Measurements from ENCODE around the gene BCKDHA. TPM values are rescaled to one million over a fixed set of nuclear protein-coding genes. Genes with fewer than 3 reads are reported as not detected.

Gene BCKDHA
- polyA plus RNA-seq, 1 donor from 2014 or later = 51.9 TPM

GRCh38 chr19:41436674-41436951, 39.0 kb downstream of the BCKDHA start:
- H3F3A ChIP-seq (ENCODE audit: insufficient read depth, low read length, poor library complexity, severe bottlenecking) = no peaks in the 10 kb centered on the region
- H3K36me3 ChIP-seq (ENCODE audit: insufficient read depth, low read length) = no peaks in the 10 kb centered on the region
- H3K4me3 ChIP-seq (ENCODE audit: low read length) = no peak overlapping the region
- peaks cover 9% of the 10 kb centered on the region for H3K79me2 ChIP-seq (replicated peaks; ENCODE audit: insufficient read depth, low read length)
- H3K9ac ChIP-seq (ENCODE audit: low read length) = no peak overlapping the region
- H3K27ac ChIP-seq (ENCODE audit: low read length) = no peak overlapping the region
- no peaks in the 10 kb centered on the region for H3K9me3 ChIP-seq (ENCODE audit: low read length)
- no peak for TF ChIP-seq REST (IDR thresholded peaks at IDR 0.05; ENCODE audit: borderline replicate concordance)
- no peak for TF ChIP-seq CTCF (IDR thresholded peaks at IDR 0.05; ENCODE audit: poor library complexity, severe bottlenecking)
- TF ChIP-seq MXI1 (conservative IDR thresholded peaks at IDR 0.05; ENCODE audit: poor library complexity, severe bottlenecking) = no peak
- no peak for TF ChIP-seq EP300 (conservative IDR thresholded peaks at IDR 0.05; ENCODE audit: poor library complexity, severe bottlenecking)
- no peak for TF ChIP-seq EZH2 (IDR thresholded peaks at IDR 0.05; ENCODE audit: borderline replicate concordance, insufficient read depth, low read length, poor library complexity, severe bottlenecking)
- TF ChIP-seq POLR2AphosphoS5 (IDR thresholded peaks at IDR 0.05) = no peak
- TF ChIP-seq SMC3 (conservative IDR thresholded peaks at IDR 0.05; ENCODE audit: poor library complexity) = no peak
- TF ChIP-seq TAF1 (IDR thresholded peaks at IDR 0.05; ENCODE audit: low read depth) = no peak
- TF ChIP-seq RAD21 (conservative IDR thresholded peaks at IDR 0.05) = no peak
- H3K27me3 ChIP-seq (ENCODE audit: insufficient read depth, low read depth, low read length) = no peaks in the 10 kb centered on the region
- no peaks in the 10 kb centered on the region for H4K20me1 ChIP-seq (ENCODE audit: insufficient read depth)
- no peak overlapping the region for H2AFZ ChIP-seq (ENCODE audit: low read depth, low read length)
- H3K9me2 ChIP-seq (ENCODE audit: insufficient read depth, low read length) = no peaks in the 10 kb centered on the region
- H3K4me2 ChIP-seq (ENCODE audit: low read length) = no peak overlapping the region

- TF ChIP-seq SMC3 (conservative IDR thresholded peaks at IDR 0.05; ENCODE audit: poor library complexity) = no peak
- no peak overlapping the region for H3K4me2 ChIP-seq (ENCODE audit: low read length)
- H3K4me3 ChIP-seq (ENCODE audit: low read length) = peak overlapping the region; percentile 75
- H3K27ac ChIP-seq (ENCODE audit: low read length) = no peak overlapping the region
- no peaks in the 10 kb centered on the region for H3F3A ChIP-seq (ENCODE audit: insufficient read depth, low read length, poor library complexity, severe bottlenecking)
- H4K20me1 ChIP-seq (ENCODE audit: insufficient read depth) = no peaks in the 10 kb centered on the region
- no peaks in the 10 kb centered on the region for H3K27me3 ChIP-seq (ENCODE audit: insufficient read depth, low read depth, low read length)
- no peak overlapping the region for H3K9ac ChIP-seq (ENCODE audit: low read length)
- H3K36me3 ChIP-seq (ENCODE audit: insufficient read depth, low read length) = no peaks in the 10 kb centered on the region
- H2AFZ ChIP-seq (ENCODE audit: low read depth, low read length) = no peak overlapping the region
- H3K9me3 ChIP-seq (ENCODE audit: low read length) = no peaks in the 10 kb centered on the region
- H3K9me2 ChIP-seq (ENCODE audit: insufficient read depth, low read length) = no peaks in the 10 kb centered on the region
- peaks cover 9% of the 10 kb centered on the region for H3K79me2 ChIP-seq (replicated peaks; ENCODE audit: insufficient read depth, low read length)
Measured at GRCh38 chr19:41437944-41438574, 40.4 kb downstream of the BCKDHA start.

Data from neural cell (in vitro differentiated cells).